Heart right ventricle (tissue), 16 donors: ENCODE results near the gene PRR5L. TPM values are rescaled to one million over a fixed set of nuclear protein-coding genes. Genes with fewer than 3 reads are reported as not detected.
A peak's percentile ranks its signal among the peaks of the same experiment; 100 is the strongest.

Source experiments
- ATAC-seq, 8 donors: fragments of 200-7000 bp; cut with Tn5 transposase; one replicate each; pipeline ENCODE4 v1.9.1; 2020; ENCODE audit warnings: mild to moderate bottlenecking in 8 of 8, moderate library complexity in 8 of 8, moderate number of reproducible peaks in 1 of 8
- DNase-seq, 2 donors: peaks; one replicate each; pipeline ENCODE4 v3.0.0-alpha.2; 2020
- H3K27ac ChIP-seq, 10 donors: fragments of 200-600 bp; sonication (generic) in 2 of 10; one replicate each; pipeline versions ENCODE4 v1.5.0 to v1.8.0; 2020 to 2022; ENCODE audit warnings: mild to moderate bottlenecking in 3 of 10
- H3K27me3 ChIP-seq, 7 donors: fragments of 200-600 bp; one replicate each; pipeline ENCODE4 v1.8.0; 2021 to 2022; ENCODE audit warnings: mild to moderate bottlenecking in 2 of 7
- H3K36me3 ChIP-seq, 9 donors: fragments of 200-600 bp; sonication (generic) in 1 of 9; one replicate each; pipeline versions ENCODE4 v1.5.0 to v1.8.0; 2020 to 2022; ENCODE audit warnings: mild to moderate bottlenecking in 2 of 9
- H3K4me1 ChIP-seq, 9 donors: fragments of 200-600 bp; sonication (generic) in 1 of 9; one replicate each; pipeline versions ENCODE4 v1.5.0 to v1.8.0; 2020 to 2022; ENCODE audit warnings: mild to moderate bottlenecking in 4 of 9
- H3K4me3 ChIP-seq, 10 donors: fragments of 200-600 bp; sonication (generic) in 2 of 10; one replicate each; pipeline versions ENCODE4 v1.5.0 to v1.8.0; 2020 to 2022; ENCODE audit warnings: mild to moderate bottlenecking in 7 of 10, moderate library complexity in 2 of 10
- H3K9me3 ChIP-seq, 11 donors: fragments of 200-600 bp in 10 of 11; sonication (generic) in 2 of 11; one replicate each; pipeline versions ENCODE4 v1.5.0 to v1.8.0; 2013 to 2022; ENCODE audit warnings: mild to moderate bottlenecking in 2 of 11, control low read depth in 1 of 11, moderate library complexity in 1 of 11
- CTCF ChIP-seq, 9 donors: fragments of 200-600 bp; sonication (generic) in 2 of 9; IDR thresholded peaks; one replicate each; pipeline versions ENCODE4 v1.5.0 to v1.8.0; 2021 to 2022; ENCODE audit warnings: antibody characterized with exemption in 9 of 9, mild to moderate bottlenecking in 5 of 9, moderate library complexity in 1 of 9
- WGBS, 2 donors: extraction: QIAGEN DNeasy Blood & Tissue Kit; methylation state at CpG; one replicate each; pipeline ENCODE4 v1.1.7; 2013; ENCODE audit warnings: inconsistent platforms in 1 of 2; 5-methylcytosine and 5-hydroxymethylcytosine counted together
- intact Hi-C, 10 donors: fragments of 100-400 bp; cut with DNase I; formaldehyde crosslinking; loops; one replicate each; pipeline versions ENCODE4 v1.11.1 to v1.14.2; 2022
- polyA plus RNA-seq, 2 donors: library from polyadenylated mRNA; stranded (reverse); fragments of 200-250 nt; gene quantifications; one replicate each; pipeline ENCODE4 v1.2.3, GENCODE V29; 2013
- total RNA-seq, 10 donors: library from RNA; stranded (reverse); fragmentation: NEBNext Ultra II Directional in 3 of 10; extraction: Animal tissue kit (Norgen Biotek cat#: 25700) in 3 of 10; gene quantifications; one replicate each; pipeline versions ENCODE4 v1.2.1 to v1.2.4, GENCODE V29; 2021 to 2023
- donor health status: Arrhythmogenic right ventricular cardiomyopathy.
- donor health status: ischemic (EF 13 %, LVEDD 7.1; RV severe dilation, severe dysfunction).
- donor health status: healthy with polysubstance abuse.
- donor health status: DM: no; HTN: yes; CAD: no.
- donor health status: DM: no; HTN: no; CAD: no.
- donor health status: ischemic (EF 25% LVEDD 6.9; RV normal size, moderate dysfunction).
- donor health status: ischemic (EF 25% LVEDD 5.7; RV mildly dilated, moderate dysfunction).
- donor health status: healthy.
- donor health status: DM: yes; HTN: yes; CAD: no.
- donor health status: Ischemic cardiomyopathy.
- donor health status: ischemic (EF 35%, LVEDD 5.7; RV mildly dilated, moderate dysfunction).
- donor health status: nonischemic (EF 11% LVEDD 7.7; RV severe dilation, severe dysfunction).
- donor health status: DM: yes; HTN: yes; CAD: no.
- donor health status: PGD.
- donor health status: ischemic (EF 29% LVEDD 5.4; RV normal size, mild dysfunction).
- donor health status: nonischemic (EF 23%, LVEDD 6.1; RV moderate dilation, normal function).

PRR5L gene
- total and polyA plus RNA-seq, 12 donors, result 0.80 to 10.7 (median 2.4) TPM

- WGBS, 2 donors, result 32 to 34% methylated on average over 12 of the region's 12 CpGs
Measured at GRCh38 chr11:36258730-36259360, 37.2 kb upstream of the PRR5L start.

GRCh38 chr11:36261094-36261493 is 35.0 kb upstream of the PRR5L start:
- peaks cover 0 to 9% (median 0%) of the 10 kb centered on the region in 9 donors for H3K4me1 ChIP-seq
- intact Hi-C loops, result loop anchor here in 8 of 10 donors (5.0 to 10.0 kb wide), 8 partner anchors 106 to 776 kb away; no protein-coding TSS in a partner anchor
- ATAC-seq, result no peak

More at GRCh38 chr11:36258730-36259360, 37.2 kb upstream of the PRR5L start:
- Histone ChIP-seq H3K4me3 (no peak overlapping the region), H3K27me3 (peaks cover 0 to 33% (median 7%) of the 10 kb centered on the region in 7 donors), H3K27ac (no peak overlapping the region), H3K4me1 (peaks cover 0 to 9% (median 0%) of the 10 kb centered on the region in 9 donors), H3K36me3 (no peaks in the 10 kb centered on the region), H3K9me3 (peaks cover 0 to 10% (median 0%) of the 10 kb centered on the region in 11 donors)
- ATAC-seq (peak; percentile 74 to 88 (median 85)), DNase-seq (peak; percentile 31 to 44)
- TF ChIP-seq CTCF (IDR thresholded peaks at IDR 0.05), result peak; percentile 19 to 71 (median 63)
- intact Hi-C loops, result loop anchor here in 8 of 10 donors (2.0 to 10.0 kb wide), 9 partner anchors 102 to 642 kb away; partner anchors contain the start of gene FJX1 (in 1 of the 8)

GRCh38 chr11:36264011-36264972 is 31.8 kb upstream of the PRR5L start:
- H3K36me3 ChIP-seq, result no peaks in the 10 kb centered on the region
- H3K27me3 ChIP-seq, result peaks cover 0 to 28% (median 5%) of the 10 kb centered on the region in 7 donors
- H3K4me1 ChIP-seq, result peaks cover 0 to 6% (median 0%) of the 10 kb centered on the region in 9 donors
- WGBS, 2 donors, result 73 to 77% methylated on average over 9 of the region's 9 CpGs
- DNase-seq (no peak), ATAC-seq (no peak)
- intact Hi-C loops, result loop anchor here in 9 of 10 donors (2.0 to 10.0 kb wide), 9 partner anchors 109 to 779 kb away; no protein-coding TSS in a partner anchor
- no peaks in the 10 kb centered on the region for H3K9me3 ChIP-seq
- no peak overlapping the region for H3K27ac ChIP-seq
- TF ChIP-seq CTCF (IDR thresholded peaks at IDR 0.05), result no peak
- H3K4me3 ChIP-seq, result no peak overlapping the region

More at GRCh38 chr11:36261094-36261493, 35.0 kb upstream of the PRR5L start:
- Histone ChIP-seq H3K27me3 (peaks cover 0 to 44% (median 7%) of the 10 kb centered on the region in 7 donors), H3K9me3 (peaks cover 0 to 6% (median 0%) of the 10 kb centered on the region in 11 donors), H3K27ac (no peak overlapping the region), H3K4me3 (no peak overlapping the region), H3K36me3 (no peaks in the 10 kb centered on the region)
- TF ChIP-seq CTCF (IDR thresholded peaks at IDR 0.05), result no peak
- no peak for DNase-seq
- WGBS, 2 donors, result 86 to 89% methylated on average over 4 of the region's 4 CpGs

GRCh38 chr11:36264973-36265344 is 31.1 kb upstream of the PRR5L start:
- H3K9me3 ChIP-seq, result no peaks in the 10 kb centered on the region
- intact Hi-C loops, result loop anchor here (2.0 to 10.0 kb wide), 11 partner anchors 110 to 780 kb away; partner anchors contain the start of gene FJX1 (in 3 of the 10)
- ATAC-seq, result no peak
- DNase-seq, result no peak
- H3K4me1 ChIP-seq, result peaks cover 0 to 6% (median 0%) of the 10 kb centered on the region in 9 donors
- TF ChIP-seq CTCF (IDR thresholded peaks at IDR 0.05), result no peak
- peaks cover 0 to 24% (median 3%) of the 10 kb centered on the region in 7 donors for H3K27me3 ChIP-seq
- H3K4me3 ChIP-seq, result no peak overlapping the region
- no peaks in the 10 kb centered on the region for H3K36me3 ChIP-seq
- H3K27ac ChIP-seq, result no peak overlapping the region
- 73 to 85% methylated on average over 5 of the region's 5 CpGs for WGBS, 2 donors
